Ovary (tissue), 3 donors: ENCODE data around the gene LRTM2.

Source experiments
- EP300 ChIP-seq: sonication (generic); formaldehyde crosslinking; IDR thresholded peaks from one replicate; pipeline ENCODE4 v1.6.1; 2017; ENCODE audit warnings: antibody characterized with exemption
- POLR2A ChIP-seq: fragments of 450-650 bp; IDR thresholded peaks from one replicate; pipeline ENCODE4 v1.6.1; 2017; ENCODE audit warnings: antibody characterized with exemption, mild to moderate bottlenecking, moderate library complexity
- TF ChIP-seq, protein P1 (sequence below), 3 donors: fragments of 450-650 bp in 2 of 3; fragments of 200-600 bp in 1 of 3; IDR thresholded peaks; one replicate each; pipeline versions ENCODE4 v1.5.1 to v1.8.0; 2016 to 2022; ENCODE audit warnings: antibody characterized with exemption in 3 of 3, mild to moderate bottlenecking in 1 of 3
- donor health status: DM: no; HTN: no; CAD: no.

GRCh38 chr12:1883513-1883912, 63.1 kb downstream of the LRTM2 start:
- TF ChIP-seq, protein P1, sequence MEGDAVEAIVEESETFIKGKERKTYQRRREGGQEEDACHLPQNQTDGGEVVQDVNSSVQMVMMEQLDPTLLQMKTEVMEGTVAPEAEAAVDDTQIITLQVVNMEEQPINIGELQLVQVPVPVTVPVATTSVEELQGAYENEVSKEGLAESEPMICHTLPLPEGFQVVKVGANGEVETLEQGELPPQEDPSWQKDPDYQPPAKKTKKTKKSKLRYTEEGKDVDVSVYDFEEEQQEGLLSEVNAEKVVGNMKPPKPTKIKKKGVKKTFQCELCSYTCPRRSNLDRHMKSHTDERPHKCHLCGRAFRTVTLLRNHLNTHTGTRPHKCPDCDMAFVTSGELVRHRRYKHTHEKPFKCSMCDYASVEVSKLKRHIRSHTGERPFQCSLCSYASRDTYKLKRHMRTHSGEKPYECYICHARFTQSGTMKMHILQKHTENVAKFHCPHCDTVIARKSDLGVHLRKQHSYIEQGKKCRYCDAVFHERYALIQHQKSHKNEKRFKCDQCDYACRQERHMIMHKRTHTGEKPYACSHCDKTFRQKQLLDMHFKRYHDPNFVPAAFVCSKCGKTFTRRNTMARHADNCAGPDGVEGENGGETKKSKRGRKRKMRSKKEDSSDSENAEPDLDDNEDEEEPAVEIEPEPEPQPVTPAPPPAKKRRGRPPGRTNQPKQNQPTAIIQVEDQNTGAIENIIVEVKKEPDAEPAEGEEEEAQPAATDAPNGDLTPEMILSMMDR (IDR thresholded peaks at IDR 0.05) = no peak
- no peak for TF ChIP-seq POLR2A
- no peak for TF ChIP-seq EP300
